Stimulated activated CD4-positive, alpha-beta T cell treated with anti-CD3 and anti-CD28 coated beads, Interleukin-2, amount 100 ng/mL, for 24 hours (primary cell): ENCODE measurements around the gene MOGAT3.

Experiments
- DNase-seq, 2 donors: peaks; one replicate each; pipeline ENCODE4 v3.0.0-alpha.2; 2020

Gene MOGAT3

DNA sequence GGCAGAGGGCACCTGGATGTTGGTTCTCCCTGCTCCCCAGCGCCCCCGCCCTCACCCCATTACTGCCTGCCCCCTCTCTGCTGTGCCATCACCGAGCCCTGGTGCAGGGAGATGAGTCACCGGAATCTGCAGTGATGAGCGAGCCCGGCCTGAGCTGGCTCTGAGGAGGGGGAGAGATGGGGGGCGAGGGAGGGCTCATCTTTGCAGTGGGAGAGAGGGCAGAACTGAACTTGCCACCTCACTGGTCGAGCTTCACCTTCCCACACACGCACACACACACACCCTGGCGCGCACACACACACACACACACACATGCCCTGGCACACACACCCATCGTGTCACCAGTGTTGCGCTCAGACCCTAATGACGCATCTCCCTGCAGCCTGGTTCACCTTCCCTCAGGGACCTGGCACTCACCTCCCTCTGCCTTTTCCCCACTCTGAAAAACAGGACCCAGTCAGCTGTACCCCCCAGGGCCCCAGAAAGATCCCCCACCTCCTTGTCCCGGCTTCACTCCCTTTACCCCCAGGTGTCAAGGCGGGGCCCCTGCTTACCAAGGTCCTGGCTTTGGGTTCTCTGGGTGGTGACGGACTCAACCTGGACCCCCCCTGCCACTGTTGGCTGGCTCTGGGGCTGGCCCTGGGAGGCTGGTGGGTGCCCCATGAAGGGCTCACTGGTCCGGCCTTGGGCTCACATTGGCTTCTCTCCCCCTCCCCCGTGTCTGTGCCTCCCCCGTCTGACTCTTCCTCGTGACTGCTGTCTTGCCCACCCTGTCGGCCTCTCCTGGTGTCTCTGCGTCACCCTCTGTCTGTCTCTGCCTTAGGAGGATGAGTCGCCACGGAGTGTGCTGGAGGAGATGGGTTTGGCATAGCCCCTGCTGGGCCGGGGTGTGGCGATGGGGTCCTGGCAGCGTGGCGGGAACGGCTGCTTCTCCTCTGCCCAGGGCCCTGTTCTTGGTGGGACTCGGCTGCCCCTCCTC is 40.9 kb downstream of the MOGAT3 start:
- no peak for DNase-seq

GRCh38 chr7:101156866-101157589 is 43.8 kb downstream of the MOGAT3 start:
- no peak for DNase-seq

GRCh38 chr7:101156277-101156676 is 44.6 kb downstream of the MOGAT3 start:
- no peak for DNase-seq

GRCh38 chr7:101155303-101155702 is 45.5 kb downstream of the MOGAT3 start:
- DNase-seq: no peak

DNA sequence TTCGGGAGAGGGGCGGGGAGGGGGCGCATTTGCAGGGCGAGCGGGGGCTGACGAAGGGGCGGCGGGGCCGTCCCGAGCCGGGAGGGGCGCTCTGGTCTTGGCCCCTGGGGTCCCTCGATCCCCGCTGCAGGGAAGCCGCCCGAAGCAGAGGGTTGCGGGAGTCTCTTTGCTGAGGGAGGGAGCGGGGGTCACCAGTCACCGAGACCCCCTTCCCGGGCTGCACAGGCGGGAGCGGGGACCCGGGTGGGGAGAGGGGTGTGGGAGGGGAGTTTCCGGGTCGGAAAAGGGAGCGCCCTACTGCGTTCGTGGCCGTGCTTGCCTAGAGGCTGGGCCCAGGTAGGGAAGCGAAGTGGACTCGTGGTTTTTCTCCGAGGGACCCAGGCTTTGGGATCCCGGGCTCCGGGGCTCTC is 46.1 kb downstream of the MOGAT3 start:
- DNase-seq: no peak

DNA sequence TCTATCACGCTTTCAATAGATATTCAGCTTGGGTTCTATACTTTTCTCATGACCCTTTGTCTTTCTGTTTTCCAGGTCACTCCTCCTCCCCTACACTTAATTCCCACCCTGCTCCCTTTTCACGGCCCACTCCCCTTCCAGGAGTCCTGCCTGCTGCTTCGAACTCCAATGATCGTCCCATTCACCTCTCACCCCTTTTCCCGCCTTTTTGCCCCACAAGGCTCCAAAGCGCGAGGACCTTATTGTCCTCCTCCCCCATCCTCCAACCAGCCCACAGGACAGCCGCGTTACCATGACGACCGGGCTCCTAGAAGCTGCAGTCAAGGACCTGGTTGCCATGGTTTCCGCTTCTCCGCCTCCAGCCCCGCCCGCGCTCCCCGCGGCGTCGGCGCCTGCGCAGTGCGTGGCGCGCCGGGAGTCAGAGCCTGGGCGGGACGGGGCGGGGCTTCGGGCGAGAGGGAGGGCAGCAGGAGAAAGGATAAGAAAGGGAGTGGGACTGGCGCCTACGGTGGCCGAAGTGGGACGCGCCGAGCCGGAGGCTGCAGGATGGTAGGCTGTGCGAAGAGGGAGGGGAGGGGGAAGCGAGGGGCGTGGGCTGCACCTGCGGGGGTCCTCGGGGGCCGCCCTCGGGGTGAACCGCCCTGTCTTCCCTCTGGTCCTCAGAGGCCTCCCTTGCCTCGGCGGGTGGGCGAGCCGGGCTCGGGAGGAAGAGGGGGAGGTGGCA is 46.7 kb downstream of the MOGAT3 start, which contains the start of gene AP1S1:
Gene AP1S1 (plus strand): TSS at position 508 of the 724 bp plus-strand sequence. CDS start 39 bp downstream, at position 547.
- DNase-seq: peak; percentile 89 to 94

GRCh38 chr7:101151908-101152651 is 48.8 kb downstream of the MOGAT3 start:
- DNase-seq: no peak
